Ishikawa (cell line): ENCODE data around the gene CAPNS1.

Experiments
- CEBPB ChIP-seq: IDR thresholded peaks from 2 replicates; pipeline ENCODE4 v1.6.1; 2012
- EGR1 ChIP-seq: IDR thresholded peaks from 2 replicates; pipeline ENCODE4 v1.6.1; 2012
- EP300 ChIP-seq: IDR thresholded peaks from 2 replicates; pipeline ENCODE4 v1.6.1; 2012; ENCODE audit warnings: borderline replicate concordance
- FOXM1 ChIP-seq: IDR thresholded peaks from 2 replicates; pipeline ENCODE4 v1.6.1; 2012; ENCODE audit warnings: low read depth, borderline replicate concordance
- MAX ChIP-seq: IDR thresholded peaks from 2 replicates; pipeline ENCODE4 v1.6.1; 2012
- RAD21 ChIP-seq: IDR thresholded peaks from 2 replicates; pipeline ENCODE4 v1.6.1; 2012; ENCODE audit warnings: low read depth
- REST ChIP-seq: IDR thresholded peaks from 2 replicates; pipeline ENCODE4 v1.6.1; 2012; ENCODE audit warnings: low read depth, mild to moderate bottlenecking
- TAF1 ChIP-seq: IDR thresholded peaks from 2 replicates; pipeline ENCODE4 v1.6.1; 2012; ENCODE audit warnings: low read depth, mild to moderate bottlenecking
- TCF12 ChIP-seq: IDR thresholded peaks from 2 replicates; pipeline ENCODE4 v1.6.1; 2012; ENCODE audit warnings: low read depth
- YY1 ChIP-seq: IDR thresholded peaks from 2 replicates; pipeline ENCODE4 v1.6.1; 2012; ENCODE audit warnings: low read depth

GRCh38 chr19:36116344-36116637 is 23.6 kb upstream of the CAPNS1 start:
- TF ChIP-seq TAF1 (no peak), EP300 (no peak), MAX (no peak), YY1 (no peak), EGR1 (no peak), RAD21 (no peak), CEBPB (no peak), FOXM1 (no peak), TCF12 (no peak), REST (no peak)
